B cell (primary cell): ENCODE results near the gene RETREG1.

ENCODE experiments used
- EZH2 ChIP-seq: IDR thresholded peaks from 2 replicates; pipeline ENCODE4 v1.6.1; 2012; ENCODE audit warnings: borderline replicate concordance, low read depth, mild to moderate bottlenecking, moderate library complexity, low read length; ENCODE audit not compliant: insufficient read depth, poor library complexity, severe bottlenecking
- TF ChIP-seq, protein P1 (sequence below): fragments of 200-600 bp; IDR thresholded peaks from one replicate; pipeline ENCODE4 v1.8.0; 2022; ENCODE audit warnings: antibody characterized with exemption, mild to moderate bottlenecking

DNA sequence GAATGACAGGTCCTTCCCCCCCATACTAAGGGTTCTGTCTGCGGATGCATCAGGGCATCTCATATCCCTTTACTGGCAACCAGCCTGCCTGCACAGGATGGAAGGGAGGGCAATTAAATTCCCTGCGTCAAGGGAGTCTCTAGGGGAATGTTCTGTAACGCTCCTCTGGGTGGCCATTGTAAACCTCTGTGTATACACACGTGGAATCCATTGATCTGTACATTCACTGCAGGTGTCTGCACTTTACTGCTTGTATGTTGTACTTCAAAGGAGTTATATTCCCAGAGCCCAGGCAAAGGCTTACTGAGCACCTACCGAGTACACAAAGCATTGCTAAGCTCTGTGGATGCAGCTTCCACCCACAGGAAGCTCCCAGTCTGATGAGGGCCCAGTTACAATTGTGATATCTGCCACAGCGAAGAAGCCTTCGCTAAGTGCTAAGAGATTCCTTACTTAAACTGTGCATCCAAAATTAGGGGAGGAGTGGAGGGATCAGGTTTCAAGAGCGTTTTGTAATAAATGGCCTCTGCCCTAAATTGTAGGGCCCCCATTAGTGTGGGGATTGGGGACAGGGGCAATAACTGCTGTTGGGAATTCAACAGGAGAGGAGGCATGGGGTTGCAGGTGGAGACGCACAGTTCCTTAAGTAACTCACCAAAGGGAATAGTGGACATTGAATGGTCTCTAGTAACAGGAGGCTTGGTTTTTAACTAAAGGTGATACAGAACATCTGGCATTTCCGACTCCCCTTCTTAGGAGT, 1.5 kb upstream of the RETREG1 start:
- TF ChIP-seq, protein P1, sequence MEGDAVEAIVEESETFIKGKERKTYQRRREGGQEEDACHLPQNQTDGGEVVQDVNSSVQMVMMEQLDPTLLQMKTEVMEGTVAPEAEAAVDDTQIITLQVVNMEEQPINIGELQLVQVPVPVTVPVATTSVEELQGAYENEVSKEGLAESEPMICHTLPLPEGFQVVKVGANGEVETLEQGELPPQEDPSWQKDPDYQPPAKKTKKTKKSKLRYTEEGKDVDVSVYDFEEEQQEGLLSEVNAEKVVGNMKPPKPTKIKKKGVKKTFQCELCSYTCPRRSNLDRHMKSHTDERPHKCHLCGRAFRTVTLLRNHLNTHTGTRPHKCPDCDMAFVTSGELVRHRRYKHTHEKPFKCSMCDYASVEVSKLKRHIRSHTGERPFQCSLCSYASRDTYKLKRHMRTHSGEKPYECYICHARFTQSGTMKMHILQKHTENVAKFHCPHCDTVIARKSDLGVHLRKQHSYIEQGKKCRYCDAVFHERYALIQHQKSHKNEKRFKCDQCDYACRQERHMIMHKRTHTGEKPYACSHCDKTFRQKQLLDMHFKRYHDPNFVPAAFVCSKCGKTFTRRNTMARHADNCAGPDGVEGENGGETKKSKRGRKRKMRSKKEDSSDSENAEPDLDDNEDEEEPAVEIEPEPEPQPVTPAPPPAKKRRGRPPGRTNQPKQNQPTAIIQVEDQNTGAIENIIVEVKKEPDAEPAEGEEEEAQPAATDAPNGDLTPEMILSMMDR = no peak
- no peak for TF ChIP-seq EZH2
